Tibial nerve (tissue), 4 donors: ENCODE measurements around the gene C19orf25. TPM values are rescaled to one million over a fixed set of nuclear protein-coding genes. Genes with fewer than 3 reads are reported as not detected.

Experiments used
- DNase-seq, 2 donors: peaks; one replicate each; pipeline ENCODE4 v3.0.0-alpha.2; 2019; ENCODE audit warnings: low spot score in 2 of 2
- H3K27ac ChIP-seq, 4 donors: fragments of 200-600 bp; sonication (generic) in 3 of 4; one replicate each; pipeline ENCODE4 v1.5.1; 2017 to 2019; ENCODE audit warnings: mild to moderate bottlenecking in 1 of 4
- H3K27me3 ChIP-seq, 2 donors: fragments of 200-600 bp; sonication (generic) in 1 of 2; one replicate each; pipeline versions ENCODE4 v1.5.1 to v1.6.0; 2017 to 2019
- H3K36me3 ChIP-seq, 3 donors: fragments of 200-600 bp; sonication (generic); one replicate each; pipeline ENCODE4 v1.5.1; 2018 to 2019
- H3K4me1 ChIP-seq, 4 donors: fragments of 200-600 bp; sonication (generic) in 3 of 4; one replicate each; pipeline ENCODE4 v1.5.1; 2017 to 2019
- H3K4me3 ChIP-seq, 4 donors: fragments of 200-600 bp; sonication (generic) in 3 of 4; one replicate each; pipeline ENCODE4 v1.5.1; 2017 to 2019; ENCODE audit warnings: mild to moderate bottlenecking in 1 of 4, moderate library complexity in 1 of 4
- H3K9me3 ChIP-seq, 4 donors: fragments of 200-600 bp; sonication (generic) in 3 of 4; one replicate each; pipeline ENCODE4 v1.5.1; 2017 to 2019
- CTCF ChIP-seq, 5 experiments: fragments of 200-600 bp in 3 of 5; fragments of 450-650 bp in 2 of 5; sonication (generic) in 3 of 5; IDR thresholded peaks; one replicate each; pipeline ENCODE4 v1.5.1; 2016 to 2019; ENCODE audit warnings: antibody characterized with exemption in 5 of 5, mild to moderate bottlenecking in 3 of 5, moderate library complexity in 2 of 5
- EP300 ChIP-seq, 2 donors: sonication (generic); formaldehyde crosslinking; IDR thresholded peaks; one replicate each; pipeline ENCODE4 v1.6.1; 2017; ENCODE audit warnings: antibody characterized with exemption in 2 of 2, mild to moderate bottlenecking in 1 of 2
- POLR2A ChIP-seq, 2 donors: fragments of 450-650 bp; IDR thresholded peaks; one replicate each; pipeline ENCODE4 v1.6.1; 2017; ENCODE audit warnings: antibody characterized with exemption in 2 of 2, mild to moderate bottlenecking in 2 of 2, moderate library complexity in 2 of 2
- WGBS, 2 donors: methylation state at CpG; one replicate each; pipeline ENCODE4 v1.1.5; 2018; 5-methylcytosine and 5-hydroxymethylcytosine counted together
- total RNA-seq, 4 donors: library from RNA; depleted of rRNA; stranded (reverse); fragments of >200 nt; gene quantifications; one replicate each; pipeline ENCODE4 v1.1.0, GENCODE V29; 2016

C19orf25 gene
- total RNA-seq, 4 donors from 2014 or later, result 22.4 to 47.4 (median 33.8) TPM

- no peak for DNase-seq
- Histone ChIP-seq H3K4me1 (peaks cover 0 to 48% (median 31%) of the 10 kb centered on the region in 4 donors), H3K27ac (no peak overlapping the region), H3K36me3 (peaks cover 0 to 37% (median 0%) of the 10 kb centered on the region in 3 donors), H3K27me3 (peaks cover 0 to 40% of the 10 kb centered on the region in 2 donors), H3K9me3 (no peaks in the 10 kb centered on the region), H3K4me3 (no peak overlapping the region)
- WGBS, 2 donors, result 76 to 88% methylated on average over 41 to 49 of the region's 83 CpGs
- TF ChIP-seq CTCF (IDR thresholded peaks at IDR 0.05) (peak in 3 of 5 experiments; percentile 9 to 45 (median 15)), EP300 (IDR thresholded peaks at IDR 0.05) (no peak)
Measured at GRCh38 chr19:1465191-1466016, 13.6 kb downstream of the C19orf25 start.

GRCh38 chr19:1461862-1462261, 17.2 kb downstream of the C19orf25 start:
- Histone ChIP-seq H3K4me3 (no peak overlapping the region), H3K27me3 (peaks cover 0 to 24% of the 10 kb centered on the region in 2 donors), H3K36me3 (peaks cover 0 to 45% (median 0%) of the 10 kb centered on the region in 3 donors), H3K9me3 (no peaks in the 10 kb centered on the region), H3K4me1 (peaks cover 0 to 20% (median 4%) of the 10 kb centered on the region in 4 donors), H3K27ac (no peak overlapping the region)
- DNase-seq, result no peak
- no peak for TF ChIP-seq POLR2A (IDR thresholded peaks at IDR 0.05)
- no peak for TF ChIP-seq EP300 (IDR thresholded peaks at IDR 0.05)
- no peak for TF ChIP-seq CTCF (IDR thresholded peaks at IDR 0.05)
- 88 to 92% methylated on average over 11 to 24 of the region's 24 CpGs for WGBS, 2 donors

GRCh38 chr19:1460033-1460995, 18.7 kb downstream of the C19orf25 start:
- WGBS, 2 donors, result 90 to 92% methylated on average over 14 to 32 of the region's 36 CpGs

GRCh38 chr19:1459479-1459878, 19.5 kb downstream of the C19orf25 start:
- Histone ChIP-seq H3K9me3 (no peaks in the 10 kb centered on the region), H3K4me1 (peaks cover 0 to 26% (median 8%) of the 10 kb centered on the region in 4 donors), H3K36me3 (peaks cover 0 to 27% (median 0%) of the 10 kb centered on the region in 3 donors), H3K27ac (no peak overlapping the region), H3K27me3 (peaks cover 3 to 35% of the 10 kb centered on the region in 2 donors), H3K4me3 (no peak overlapping the region)
- DNase-seq, result no peak
- TF ChIP-seq CTCF (IDR thresholded peaks at IDR 0.05) (no peak), EP300 (IDR thresholded peaks at IDR 0.05) (no peak)
- 69 to 81% methylated on average over 9 of the region's 9 CpGs for WGBS, 2 donors

More at GRCh38 chr19:1460033-1460995, 18.7 kb downstream of the C19orf25 start:
- Histone ChIP-seq H3K4me1 (peaks cover 0 to 20% (median 4%) of the 10 kb centered on the region in 4 donors), H3K9me3 (no peaks in the 10 kb centered on the region), H3K4me3 (no peak overlapping the region), H3K27me3 (peaks cover 3 to 26% of the 10 kb centered on the region in 2 donors), H3K36me3 (peaks cover 0 to 30% (median 0%) of the 10 kb centered on the region in 3 donors), H3K27ac (no peak overlapping the region)
- TF ChIP-seq POLR2A (IDR thresholded peaks at IDR 0.05) (no peak), EP300 (IDR thresholded peaks at IDR 0.05) (no peak), CTCF (IDR thresholded peaks at IDR 0.05) (no peak)
- DNase-seq, result no peak
